GM12878 (cell line): ENCODE results near the gene DLX3. TPM values are rescaled to one million over a fixed set of nuclear protein-coding genes. Genes with fewer than 3 reads are reported as not detected.

Source experiments
- ATAC-seq: fragments of 200-7000 bp; cut with Tn5 transposase; 3 replicates; pipeline ENCODE4 v1.9.1; 2020; ENCODE audit warnings: mild to moderate bottlenecking, moderate library complexity
- BruUV-seq: library from RNA; stranded (reverse); fragments of 400-500 nt; replicated peaks from 2 replicates; lab custom pipeline; 2021; lab: Mats Ljungman, UMichigan
- CTCF ChIA-PET: fragments of 300-600 bp; sonication (Branson Sonifier 250); formaldehyde crosslinking; extraction: SDS; loops from one replicate; lab custom pipeline; 2021; ENCODE audit warnings: inconsistent platforms; lab: Yijun Ruan, JAX
- POLR2A ChIA-PET: fragments of 350-600 bp; formaldehyde crosslinking; extraction: SDS; loops from one replicate; lab custom pipeline; 2021; ENCODE audit warnings: inconsistent platforms; lab: Charles Lee
- RAD21 ChIA-PET: fragments of 300-600 bp; sonication (Branson Sonifier 250); formaldehyde crosslinking; loops from one replicate; lab custom pipeline; 2023; ENCODE audit warnings: antibody characterized with exemption; ENCODE audit not compliant: unreplicated experiment; lab: Charles Lee
- SMC1A ChIA-PET: fragments of 300-600 bp; sonication (Branson Sonifier 250); formaldehyde crosslinking; loops from one replicate; lab custom pipeline; 2023; ENCODE audit not compliant: unreplicated experiment, uncharacterized antibody; lab: Charles Lee
- DNase-seq: peaks from one replicate; pipeline ENCODE4 v3.0.0-alpha.2; 2011; ENCODE audit warnings: low read depth, low spot score
- FAIRE-seq: peaks from 3 replicates; lab custom pipeline; 2011; peaks lifted over from hg19 to GRCh38; lab: Jason Lieb, UNC
- H2AFZ ChIP-seq: 2 replicates; pipeline ENCODE4 v1.6.0; 2011; ENCODE audit warnings: low read depth, low read length, control low read depth; ENCODE audit not compliant: control insufficient read depth
- H3K27ac ChIP-seq: 2 replicates; pipeline ENCODE4 v1.5.1; 2011; ENCODE audit warnings: control low read depth; ENCODE audit not compliant: control insufficient read depth, insufficient read depth
- H3K27me3 ChIP-seq, 2 experiments: replicated peaks in 1 of 2; 2 replicates each; pipeline versions ENCODE4 v1.6.0 to v1.6.1; 2011; ENCODE audit warnings: low read length in 1 of 2; ENCODE audit not compliant: control insufficient read depth in 2 of 2, insufficient read depth in 2 of 2
- H3K36me3 ChIP-seq, 2 experiments: 2 replicates each; pipeline ENCODE4 v1.5.1; 2011; ENCODE audit warnings: low read length in 1 of 2; ENCODE audit not compliant: control insufficient read depth in 2 of 2, insufficient read depth in 2 of 2
- H3K4me1 ChIP-seq: 2 replicates; pipeline ENCODE4 v1.6.1; 2011; ENCODE audit warnings: mild to moderate bottlenecking, low read length, moderate library complexity, mixed read lengths; ENCODE audit not compliant: control insufficient read depth, insufficient read depth
- H3K4me2 ChIP-seq: 2 replicates; pipeline ENCODE4 v1.6.0; 2011; ENCODE audit warnings: control low read depth; ENCODE audit not compliant: control insufficient read depth, insufficient read depth
- H3K4me3 ChIP-seq: fragments of 200-600 bp; sonication (generic); 2 replicates; pipeline ENCODE4 v1.5.1; 2016
- H3K79me2 ChIP-seq: 2 replicates; pipeline ENCODE4 v1.6.0; 2011; ENCODE audit warnings: low read length; ENCODE audit not compliant: control insufficient read depth, insufficient read depth
- H3K9ac ChIP-seq: 2 replicates; pipeline ENCODE4 v1.8.0; 2011; ENCODE audit warnings: low read length, control low read depth, mixed read lengths; ENCODE audit not compliant: control insufficient read depth, insufficient read depth
- H3K9me3 ChIP-seq: replicated peaks from 3 replicates; pipeline ENCODE4 v1.5.1; 2011; ENCODE audit warnings: mild to moderate bottlenecking, low read length; ENCODE audit not compliant: control insufficient read depth, insufficient read depth
- H4K20me1 ChIP-seq: 2 replicates; pipeline ENCODE4 v1.6.0; 2011; ENCODE audit not compliant: control insufficient read depth, insufficient read depth
- BACH1 ChIP-seq: fragments of 450-650 bp; IDR thresholded peaks from 2 replicates; pipeline ENCODE4 v1.6.1; 2017; ENCODE audit warnings: mild to moderate bottlenecking, borderline replicate concordance
- BRCA1 ChIP-seq: IDR thresholded peaks from 2 replicates; pipeline ENCODE4 v1.6.1; 2011; ENCODE audit warnings: low read depth, low read length, improper control_type of control experiment
- CBFB ChIP-seq: IDR thresholded peaks from 2 replicates; pipeline ENCODE4 v1.6.1; 2016; ENCODE audit warnings: antibody characterized with exemption, low read depth
- IKZF1 ChIP-seq: fragments of 450-650 bp; conservative IDR thresholded peaks from 2 replicates; pipeline ENCODE4 v1.6.1; 2017; ENCODE audit warnings: antibody characterized with exemption, mild to moderate bottlenecking
- IRF4 ChIP-seq: IDR thresholded peaks from 2 replicates; pipeline ENCODE4 v1.6.1; 2011; ENCODE audit warnings: low read depth, low read length
- NFIC ChIP-seq: IDR thresholded peaks from 2 replicates; pipeline ENCODE4 v1.6.1; 2012; ENCODE audit warnings: low read depth, mild to moderate bottlenecking, inconsistent platforms, low read length, moderate library complexity
- NKRF ChIP-seq: fragments of 450-650 bp; conservative IDR thresholded peaks from 2 replicates; pipeline ENCODE4 v1.6.1; 2017; ENCODE audit warnings: mild to moderate bottlenecking, moderate library complexity
- NR2C1 ChIP-seq: fragments of 450-650 bp; IDR thresholded peaks from 2 replicates; pipeline ENCODE4 v1.6.1; 2017; ENCODE audit warnings: antibody characterized with exemption, mild to moderate bottlenecking, moderate library complexity
- RELB ChIP-seq: fragments of 450-650 bp; IDR thresholded peaks from 2 replicates; pipeline ENCODE4 v1.6.1; 2017; ENCODE audit warnings: low read depth, mild to moderate bottlenecking, moderate library complexity
- RFX5 ChIP-seq: IDR thresholded peaks from 2 replicates; pipeline ENCODE4 v1.6.1; 2011; ENCODE audit warnings: low read depth, low read length, improper control_type of control experiment
- SPI1 ChIP-seq: IDR thresholded peaks from 2 replicates; pipeline ENCODE4 v1.6.1; 2011; ENCODE audit warnings: low read depth, mild to moderate bottlenecking, low read length, moderate library complexity, borderline replicate concordance; ENCODE audit not compliant: insufficient read depth
- SUZ12 ChIP-seq: fragments of 200-600 bp; sonication (generic); IDR thresholded peaks from one replicate; pipeline ENCODE4 v1.6.1; 2018; ENCODE audit warnings: antibody characterized with exemption, mild to moderate bottlenecking; ENCODE audit not compliant: unreplicated experiment
- YY1 ChIP-seq: IDR thresholded peaks from 2 replicates; pipeline ENCODE4 v1.6.1; 2011; ENCODE audit warnings: low read depth, mild to moderate bottlenecking, low read length
- ZBED1 ChIP-seq: IDR thresholded peaks from 2 replicates; pipeline ENCODE4 v1.6.1; 2016; ENCODE audit warnings: borderline replicate concordance
- ZNF687 ChIP-seq: fragments of 450-650 bp; IDR thresholded peaks from 2 replicates; pipeline ENCODE4 v1.6.1; 2017; ENCODE audit warnings: mild to moderate bottlenecking, moderate library complexity
- WGBS: methylation state at CpG from one replicate; pipeline ENCODE4 v1.1.6; 2016; ENCODE audit warnings: low lambda C conversion rate; ENCODE audit not compliant: insufficient replicate concordance, insufficient coverage; ENCODE audit errors: missing lambda C conversion rate; 5-methylcytosine and 5-hydroxymethylcytosine counted together
- in situ Hi-C: fragments of 300-500 bp; cut with MboI; formaldehyde crosslinking; loops from 9 replicates; pipeline ENCODE4 v1.14.3; 2018; ENCODE audit warnings: mixed read lengths
- intact Hi-C: fragments of 100-400 bp; cut with micrococcal nuclease; formaldehyde crosslinking; loops from one replicate; pipeline ENCODE4 v1.14.2; 2022; ENCODE audit not compliant: unreplicated experiment
- polyA plus RNA-seq, 11 experiments: library from polyadenylated mRNA; depleted of rRNA in 4 of 11; unstranded in 6 of 11; stranded (reverse) in 5 of 11; fragments of >200 nt; fragmentation: Nextera tagmentation in 4 of 11; fragmentation: Illumina TruSeq in 1 of 11; extraction: Ambion mirVana in 4 of 11; extraction: Trizol in 1 of 11; gene quantifications; 1 replicate in 1 of 11; 2 replicates in 10 of 11; pipeline versions ENCODE4 v1.2.1 to v1.2.3, GENCODE V29; 2011 to 2016; ENCODE audit warnings: inconsistent platforms in 2 of 11, missing spikeins in 2 of 11, low read depth in 1 of 11
- total RNA-seq, 4 experiments: library from RNA; depleted of rRNA in 3 of 4; stranded (reverse); fragments of >200 nt in 3 of 4; fragmentation: Illumina TruSeq in 1 of 4; extraction: Trizol in 1 of 4; gene quantifications; 2 replicates each; pipeline versions ENCODE4 v1.2.1 to v1.2.3, GENCODE V29; 2013 to 2021

The DLX3 gene
- total and polyA plus RNA-seq, 10 of the 15 experiments (the other 5 are each of a cell fraction or from before 2014, with no cell fraction given), result not detected

GRCh38 chr17:50033316-50033715, 38.3 kb upstream of the DLX3 start:
- no peak overlapping the region for H3K27ac ChIP-seq
- H3K79me2 ChIP-seq, result no peaks in the 10 kb centered on the region
- H3K9ac ChIP-seq, result no peak overlapping the region
- no peaks in the 10 kb centered on the region for H3K9me3 ChIP-seq
- DNase-seq, result no peak
- no peaks in the 10 kb centered on the region for H3K4me1 ChIP-seq
- POLR2A ChIA-PET, result no interaction called here
- CTCF ChIA-PET, result interaction anchor here (1.0 to 9.7 kb wide), 5 partner anchors 23 to 59 kb away, joined by 3 to 118 read pairs (median 26); partner anchors contain the start of genes ITGA3 and PDK2
- H3K27me3 ChIP-seq, result peaks cover 0 to 3% of the 10 kb centered on the region in 2 experiments; a peak in 3 of 4 replicates
- no peaks in the 10 kb centered on the region for H3K36me3 ChIP-seq
- BruUV-seq, result no TSS peak
- WGBS, result 43% methylated on average over 6 of the region's 6 CpGs
- in situ Hi-C loops, result no loop called here
- intact Hi-C loops, result no loop called here
- H2AFZ ChIP-seq, result no peak overlapping the region
- no peak for TF ChIP-seq NKRF
- no peak for TF ChIP-seq ZBED1
- TF ChIP-seq ZNF687, result no peak
- no peak for TF ChIP-seq NR2C1
- TF ChIP-seq NFIC, result no peak
- no peak for TF ChIP-seq RFX5
- TF ChIP-seq IKZF1, result no peak
- TF ChIP-seq BACH1, result no peak
- no peak for TF ChIP-seq RELB
- no peak for TF ChIP-seq YY1
- TF ChIP-seq SUZ12, result no peak
- no peak for TF ChIP-seq CBFB
- TF ChIP-seq SPI1, result no peak
- TF ChIP-seq IRF4, result no peak
- TF ChIP-seq BRCA1, result no peak
- no peak overlapping the region for H3K4me2 ChIP-seq
- SMC1A ChIA-PET, result no interaction called here
- FAIRE-seq, result no peak
- no peaks in the 10 kb centered on the region for H4K20me1 ChIP-seq
- H3K4me3 ChIP-seq, result no peak overlapping the region
- ATAC-seq, result no peak
- RAD21 ChIA-PET, result no interaction called here
